Panc1 (cell line): ENCODE results near the gene DFFA. TPM values are rescaled to one million over a fixed set of nuclear protein-coding genes. Genes with fewer than 3 reads are reported as not detected.
A peak's percentile ranks its signal among the peaks of the same experiment; 100 is the strongest.

Experiments used
- ATAC-seq: fragments of 200-7000 bp; cut with Tn5 transposase; 2 replicates; pipeline ENCODE4 v1.9.1; 2020; ENCODE audit warnings: mild to moderate bottlenecking, moderate library complexity
- BruUV-seq: library from RNA; stranded (reverse); fragments of 400-500 nt; replicated peaks from 2 replicates; lab custom pipeline; 2021; lab: Mats Ljungman, UMichigan
- CTCF ChIA-PET: fragments of 300-600 bp; sonication (Branson Sonifier 250); formaldehyde crosslinking; loops from one replicate; lab custom pipeline; 2022; ENCODE audit warnings: antibody characterized with exemption; lab: Charles Lee
- POLR2A ChIA-PET: fragments of 300-600 bp; sonication (Branson Sonifier 250); formaldehyde crosslinking; loops from one replicate; lab custom pipeline; 2022; ENCODE audit warnings: antibody characterized with exemption; lab: Charles Lee
- DNase-seq: peaks from one replicate; pipeline ENCODE4 v3.0.0-alpha.2; 2010; ENCODE audit warnings: low read depth, low spot score
- H3K27ac ChIP-seq: 2 replicates; pipeline ENCODE4 v1.5.1; 2011; ENCODE audit warnings: mild to moderate bottlenecking, low read length, inconsistent platforms
- H3K27me3 ChIP-seq: fragments of 200-500 bp; sonication (Bioruptor generic); 2 replicates; pipeline ENCODE4 v1.6.0; 2014; ENCODE audit warnings: low read length, inconsistent platforms; ENCODE audit not compliant: control insufficient read depth, insufficient read depth
- H3K36me3 ChIP-seq: fragments of 200-500 bp; sonication (Bioruptor generic); 2 replicates; pipeline ENCODE4 v1.5.1; 2014; ENCODE audit warnings: inconsistent platforms, mild to moderate bottlenecking, low read length, moderate library complexity; ENCODE audit not compliant: control insufficient read depth, insufficient read depth
- H3K4me1 ChIP-seq: 2 replicates; pipeline ENCODE4 v1.5.1; 2011; ENCODE audit warnings: inconsistent platforms, mild to moderate bottlenecking, low read length, moderate library complexity; ENCODE audit not compliant: control insufficient read depth, insufficient read depth
- H3K4me3 ChIP-seq, 2 experiments: 2 replicates each; pipeline ENCODE4 v1.5.1; 2011 to 2012; ENCODE audit warnings: low read depth in 2 of 2, low read length in 2 of 2, mild to moderate bottlenecking in 2 of 2, inconsistent platforms in 1 of 2, moderate library complexity in 1 of 2
- H3K9me3 ChIP-seq: fragments of 200-500 bp; sonication (Bioruptor generic); 2 replicates; pipeline ENCODE4 v1.5.1; 2014; ENCODE audit warnings: low read depth, mild to moderate bottlenecking, inconsistent platforms, low read length, moderate library complexity; ENCODE audit not compliant: control insufficient read depth, insufficient read depth
- POLR2AphosphoS5 ChIP-seq: IDR thresholded peaks from 2 replicates; pipeline ENCODE4 v1.6.1; 2012; ENCODE audit warnings: mild to moderate bottlenecking, low read depth, low read length, moderate library complexity
- SIN3A ChIP-seq: IDR thresholded peaks from 2 replicates; pipeline ENCODE4 v1.6.1; 2012; ENCODE audit warnings: low read depth, mild to moderate bottlenecking, low read length, moderate library complexity, borderline replicate concordance; ENCODE audit not compliant: insufficient read depth
- TCF7L2 ChIP-seq: IDR thresholded peaks from 2 replicates; pipeline ENCODE4 v1.6.1; 2011; ENCODE audit warnings: mild to moderate bottlenecking, low read depth, low read length, inconsistent platforms
- in situ Hi-C: cut with HindIII; loops from 2 replicates; pipeline ENCODE4 v1.10.0; 2016; ENCODE audit warnings: low sequenced_read_pairs, low pct_unique_long_range_greater_than_20kb
- intact Hi-C: fragments of 100-400 bp; cut with micrococcal nuclease; formaldehyde crosslinking; loops from one replicate; pipeline ENCODE4 v1.10.0; 2022; ENCODE audit not compliant: unreplicated experiment
- total RNA-seq: library from RNA; stranded (reverse); gene quantifications from one replicate; pipeline ENCODE4 v1.2.1, GENCODE V29; 2021; ENCODE audit not compliant: unreplicated experiment
- TF ChIP-seq, protein P1 (sequence below), 2 experiments: IDR thresholded peaks; 2 replicates each; pipeline ENCODE4 v1.6.1; 2011 to 2012; ENCODE audit warnings: low read depth in 2 of 2, control low read depth in 1 of 2, low read length in 1 of 2, mild to moderate bottlenecking in 1 of 2, moderate library complexity in 1 of 2; ENCODE audit not compliant: insufficient read depth in 1 of 2
- TF ChIP-seq, protein P2 (sequence below): fragments of 450-650 bp; IDR thresholded peaks from 2 replicates; pipeline ENCODE4 v1.5.1; 2017; ENCODE audit warnings: mild to moderate bottlenecking

Gene DFFA
- total RNA-seq, 1 experiment from 2014 or later: 68.1 TPM

DNA sequence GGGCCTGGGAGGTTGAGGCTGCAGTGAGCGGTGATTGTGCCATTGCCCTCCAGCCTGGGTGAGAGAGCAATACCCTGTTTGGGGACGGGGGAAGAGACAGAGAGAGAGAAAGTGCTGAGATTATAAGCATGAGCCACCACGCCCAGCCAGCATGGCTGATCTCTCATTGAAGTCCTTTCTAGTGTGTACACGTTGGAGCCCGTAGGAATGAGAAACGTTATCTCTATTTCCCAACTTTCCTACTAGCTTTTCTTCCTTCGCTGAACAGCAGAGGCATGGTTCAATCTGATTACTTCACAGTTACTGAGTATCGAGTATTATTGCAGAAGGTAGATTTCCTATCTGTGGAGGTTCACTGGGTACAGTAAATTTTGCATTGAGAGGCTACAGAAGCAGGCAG, 7.0 kb upstream of the DFFA start:
- Histone ChIP-seq H3K9me3 (no peaks in the 10 kb centered on the region), H3K36me3 (no peaks in the 10 kb centered on the region; the same call in 1 of the 2 replicates), H3K4me3 (no peak overlapping the region), H3K27me3 (no peaks in the 10 kb centered on the region), H3K4me1 (peaks cover 12% of the 10 kb centered on the region), H3K27ac (no peak overlapping the region)
- TF ChIP-seq, protein P1, sequence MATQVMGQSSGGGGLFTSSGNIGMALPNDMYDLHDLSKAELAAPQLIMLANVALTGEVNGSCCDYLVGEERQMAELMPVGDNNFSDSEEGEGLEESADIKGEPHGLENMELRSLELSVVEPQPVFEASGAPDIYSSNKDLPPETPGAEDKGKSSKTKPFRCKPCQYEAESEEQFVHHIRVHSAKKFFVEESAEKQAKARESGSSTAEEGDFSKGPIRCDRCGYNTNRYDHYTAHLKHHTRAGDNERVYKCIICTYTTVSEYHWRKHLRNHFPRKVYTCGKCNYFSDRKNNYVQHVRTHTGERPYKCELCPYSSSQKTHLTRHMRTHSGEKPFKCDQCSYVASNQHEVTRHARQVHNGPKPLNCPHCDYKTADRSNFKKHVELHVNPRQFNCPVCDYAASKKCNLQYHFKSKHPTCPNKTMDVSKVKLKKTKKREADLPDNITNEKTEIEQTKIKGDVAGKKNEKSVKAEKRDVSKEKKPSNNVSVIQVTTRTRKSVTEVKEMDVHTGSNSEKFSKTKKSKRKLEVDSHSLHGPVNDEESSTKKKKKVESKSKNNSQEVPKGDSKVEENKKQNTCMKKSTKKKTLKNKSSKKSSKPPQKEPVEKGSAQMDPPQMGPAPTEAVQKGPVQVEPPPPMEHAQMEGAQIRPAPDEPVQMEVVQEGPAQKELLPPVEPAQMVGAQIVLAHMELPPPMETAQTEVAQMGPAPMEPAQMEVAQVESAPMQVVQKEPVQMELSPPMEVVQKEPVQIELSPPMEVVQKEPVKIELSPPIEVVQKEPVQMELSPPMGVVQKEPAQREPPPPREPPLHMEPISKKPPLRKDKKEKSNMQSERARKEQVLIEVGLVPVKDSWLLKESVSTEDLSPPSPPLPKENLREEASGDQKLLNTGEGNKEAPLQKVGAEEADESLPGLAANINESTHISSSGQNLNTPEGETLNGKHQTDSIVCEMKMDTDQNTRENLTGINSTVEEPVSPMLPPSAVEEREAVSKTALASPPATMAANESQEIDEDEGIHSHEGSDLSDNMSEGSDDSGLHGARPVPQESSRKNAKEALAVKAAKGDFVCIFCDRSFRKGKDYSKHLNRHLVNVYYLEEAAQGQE (IDR thresholded peaks at IDR 0.05; ENCODE audit: insufficient read depth in 1 of 2, low read depth in 2 of 2, low read length in 1 of 2): no peak
- TF ChIP-seq SIN3A: no peak
- no peak for TF ChIP-seq TCF7L2
- TF ChIP-seq POLR2AphosphoS5: no peak
- TF ChIP-seq, protein P2, sequence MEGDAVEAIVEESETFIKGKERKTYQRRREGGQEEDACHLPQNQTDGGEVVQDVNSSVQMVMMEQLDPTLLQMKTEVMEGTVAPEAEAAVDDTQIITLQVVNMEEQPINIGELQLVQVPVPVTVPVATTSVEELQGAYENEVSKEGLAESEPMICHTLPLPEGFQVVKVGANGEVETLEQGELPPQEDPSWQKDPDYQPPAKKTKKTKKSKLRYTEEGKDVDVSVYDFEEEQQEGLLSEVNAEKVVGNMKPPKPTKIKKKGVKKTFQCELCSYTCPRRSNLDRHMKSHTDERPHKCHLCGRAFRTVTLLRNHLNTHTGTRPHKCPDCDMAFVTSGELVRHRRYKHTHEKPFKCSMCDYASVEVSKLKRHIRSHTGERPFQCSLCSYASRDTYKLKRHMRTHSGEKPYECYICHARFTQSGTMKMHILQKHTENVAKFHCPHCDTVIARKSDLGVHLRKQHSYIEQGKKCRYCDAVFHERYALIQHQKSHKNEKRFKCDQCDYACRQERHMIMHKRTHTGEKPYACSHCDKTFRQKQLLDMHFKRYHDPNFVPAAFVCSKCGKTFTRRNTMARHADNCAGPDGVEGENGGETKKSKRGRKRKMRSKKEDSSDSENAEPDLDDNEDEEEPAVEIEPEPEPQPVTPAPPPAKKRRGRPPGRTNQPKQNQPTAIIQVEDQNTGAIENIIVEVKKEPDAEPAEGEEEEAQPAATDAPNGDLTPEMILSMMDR: no peak
- no TSS peak for BruUV-seq
- ChIA-PET CTCF (no interaction called here), POLR2A (no interaction called here)
- no peak for ATAC-seq
- in situ Hi-C loops: no loop called here
- DNase-seq: no peak
- intact Hi-C loops: no loop called here

DNA sequence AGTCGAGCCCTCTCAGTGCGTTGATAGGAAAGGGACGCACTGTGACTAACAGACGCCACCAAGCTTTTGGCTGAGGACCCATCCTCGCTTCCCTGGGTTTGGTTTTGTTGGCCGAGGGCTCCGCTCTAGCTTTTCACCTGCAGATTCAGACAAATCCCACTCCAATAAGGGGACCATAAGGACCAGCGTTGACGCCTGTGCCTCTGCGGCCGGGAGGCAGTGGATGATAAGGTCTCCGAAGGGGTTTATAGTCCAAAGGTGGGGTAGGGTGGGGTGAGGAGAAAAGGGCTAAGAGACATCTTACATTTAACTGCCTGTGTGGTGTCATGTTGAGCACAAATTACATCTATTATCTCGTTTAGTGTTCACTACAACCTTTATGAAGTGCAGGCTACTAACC, 3.2 kb upstream of the DFFA start:
- H3K27me3 ChIP-seq: no peaks in the 10 kb centered on the region
- peak overlapping the region; percentile 95 for H3K27ac ChIP-seq
- no peaks in the 10 kb centered on the region for H3K9me3 ChIP-seq
- peaks cover 17% of the 10 kb centered on the region for H3K4me1 ChIP-seq
- intact Hi-C loops: no loop called here
- peak overlapping the region; percentile 82 to 89 for H3K4me3 ChIP-seq
- in situ Hi-C loops: no loop called here
- DNase-seq (no peak), ATAC-seq (no peak)
- ChIA-PET POLR2A (no interaction called here), CTCF (no interaction called here)
- BruUV-seq: no TSS peak
- no peaks in the 10 kb centered on the region; the same call in 1 of the 2 replicates for H3K36me3 ChIP-seq
- TF ChIP-seq, protein P2: no peak
- TF ChIP-seq POLR2AphosphoS5: no peak
- TF ChIP-seq TCF7L2: no peak
- TF ChIP-seq, protein P1 (IDR thresholded peaks at IDR 0.05; ENCODE audit: insufficient read depth in 1 of 2, low read depth in 2 of 2, low read length in 1 of 2): no peak
- no peak for TF ChIP-seq SIN3A
